H1 (cell line): ENCODE measurements around the gene PIK3R1. TPM values are rescaled to one million over a fixed set of nuclear protein-coding genes. Genes with fewer than 3 reads are reported as not detected.
"Not testable (repeated sequence)": the region's sequence is repeated elsewhere in the genome, so short reads cannot be mapped to it uniquely, and the experiment has no call there.

Source experiments
- CTCF ChIA-PET: fragments of 300-600 bp; sonication (Branson Sonifier 250); formaldehyde crosslinking; loops from one replicate; lab custom pipeline; 2021; ENCODE audit not compliant: partially characterized antibody; lab: Charles Lee
- POLR2A ChIA-PET: fragments of 300-600 bp; sonication (Branson Sonifier 250); formaldehyde crosslinking; loops from one replicate; lab custom pipeline; 2021; ENCODE audit warnings: inconsistent platforms; ENCODE audit not compliant: partially characterized antibody; lab: Charles Lee
- DNase-seq, 2 experiments: peaks; one replicate each; pipeline versions ENCODE4 v3.0.0 to v3.0.0-alpha.2; 2010 to 2022; ENCODE audit warnings: low spot score in 2 of 2, low read depth in 1 of 2, mixed read lengths in 1 of 2
- FAIRE-seq: peaks from 2 replicates; lab custom pipeline; 2011; peaks lifted over from hg19 to GRCh38; lab: Jason Lieb, UNC
- H2AFZ ChIP-seq: 2 replicates; pipeline ENCODE4 v1.8.1; 2012; ENCODE audit warnings: low read length, inconsistent platforms
- H2AK5ac ChIP-seq: 2 replicates; pipeline ENCODE4 v1.6.1; 2013; ENCODE audit warnings: low read depth, low read length
- H2BK120ac ChIP-seq: replicated peaks from 2 replicates; pipeline ENCODE3; 2013; ENCODE audit warnings: low read depth, low read length, inconsistent platforms
- H2BK12ac ChIP-seq: 2 replicates; pipeline ENCODE4 v1.6.1; 2013; ENCODE audit warnings: low read depth, low read length
- H2BK15ac ChIP-seq: 2 replicates; pipeline ENCODE4 v1.6.1; 2013; ENCODE audit warnings: low read length
- H2BK20ac ChIP-seq: 2 replicates; pipeline ENCODE4 v1.6.1; 2013; ENCODE audit warnings: low read length
- H2BK5ac ChIP-seq: 2 replicates; pipeline ENCODE4 v1.6.1; 2013; ENCODE audit warnings: low read depth, low read length
- H3K14ac ChIP-seq: 2 replicates; pipeline ENCODE4 v1.6.1; 2013; ENCODE audit warnings: inconsistent platforms; ENCODE audit not compliant: insufficient read length
- H3K18ac ChIP-seq: 2 replicates; pipeline ENCODE4 v1.6.1; 2013; ENCODE audit warnings: low read length; ENCODE audit errors: extremely low read depth
- H3K23ac ChIP-seq: 2 replicates; pipeline ENCODE4 v1.6.1; 2013; ENCODE audit warnings: inconsistent platforms; ENCODE audit not compliant: insufficient read length
- H3K23me2 ChIP-seq: 2 replicates; pipeline ENCODE4 v1.6.1; 2013; ENCODE audit warnings: low read depth, low read length
- H3K27ac ChIP-seq: 2 replicates; pipeline ENCODE4 v1.6.1; 2011; ENCODE audit warnings: low read depth, low read length, inconsistent platforms
- H3K27me3 ChIP-seq, 4 experiments: replicated peaks in 1 of 4; 1 replicate in 1 of 4; 2 replicates in 3 of 4; pipeline versions ENCODE4 v1.6.1 to v1.8.1; 2011 to 2013; ENCODE audit warnings: low read length in 3 of 4, mild to moderate bottlenecking in 3 of 4, inconsistent platforms in 2 of 4, mixed read lengths in 2 of 4, moderate library complexity in 1 of 4; ENCODE audit not compliant: control insufficient read depth in 3 of 4, insufficient read depth in 3 of 4; ENCODE audit errors: extremely low read depth in 1 of 4
- H3K36me3 ChIP-seq, 4 experiments: 2 replicates each; pipeline versions ENCODE4 v1.6.1 to v1.8.1; 2011 to 2013; ENCODE audit warnings: mild to moderate bottlenecking in 4 of 4, low read length in 3 of 4, moderate library complexity in 2 of 4, control low read depth in 1 of 4, inconsistent platforms in 1 of 4; ENCODE audit not compliant: insufficient read depth in 4 of 4, control insufficient read depth in 2 of 4
- H3K4ac ChIP-seq: replicated peaks from 2 replicates; pipeline ENCODE3; 2013; ENCODE audit warnings: low read length, low read depth, mixed read lengths, inconsistent platforms; ENCODE audit not compliant: insufficient read length
- H3K4me1 ChIP-seq, 4 experiments: replicated peaks in 1 of 4; 1 replicate in 1 of 4; 2 replicates in 3 of 4; pipeline versions ENCODE4 v1.6.1 to v1.8.1; 2011 to 2013; ENCODE audit warnings: low read length in 3 of 4, inconsistent platforms in 2 of 4, mixed read lengths in 1 of 4; ENCODE audit not compliant: insufficient read depth in 4 of 4, control insufficient read depth in 3 of 4
- H3K4me2 ChIP-seq, 2 experiments: 2 replicates each; pipeline versions ENCODE4 v1.6.1 to v1.8.1; 2011 to 2013; ENCODE audit warnings: low read depth in 2 of 2, low read length in 2 of 2, control low read depth in 1 of 2, inconsistent platforms in 1 of 2, mild to moderate bottlenecking in 1 of 2; ENCODE audit not compliant: insufficient read depth in 1 of 2
- H3K4me3 ChIP-seq, 4 experiments: fragments of 200-600, 300-600 bp in 1 of 4; sonication (generic), shearing (Covaris generic), sonication (Bioruptor Twin) in 1 of 4; 2 replicates each; pipeline versions ENCODE4 v1.5.1 to v1.8.1; 2011 to 2016; ENCODE audit warnings: low read length in 4 of 4, low read depth in 3 of 4, control low read depth in 2 of 4, inconsistent platforms in 2 of 4, mild to moderate bottlenecking in 2 of 4, mixed read lengths in 1 of 4, moderate library complexity in 1 of 4; ENCODE audit not compliant: insufficient read depth in 2 of 4; ENCODE audit errors: extremely low read depth in 1 of 4
- H3K56ac ChIP-seq: replicated peaks from 2 replicates; pipeline ENCODE3; 2013; ENCODE audit warnings: low read depth, mild to moderate bottlenecking, mixed read lengths, low read length, inconsistent platforms; ENCODE audit not compliant: insufficient read length
- H3K79me1 ChIP-seq: 2 replicates; pipeline ENCODE4 v1.6.1; 2013; ENCODE audit warnings: low read depth, low read length, control low read depth
- H3K79me2 ChIP-seq, 2 experiments: 2 replicates each; pipeline versions ENCODE4 v1.6.1 to v1.8.1; 2012 to 2013; ENCODE audit warnings: low read length in 2 of 2, mild to moderate bottlenecking in 2 of 2, inconsistent platforms in 1 of 2; ENCODE audit not compliant: insufficient read depth in 2 of 2, control insufficient read depth in 1 of 2
- H3K9ac ChIP-seq, 4 experiments: replicated peaks in 1 of 4; 1 replicate in 1 of 4; 2 replicates in 3 of 4; pipeline versions ENCODE4 v1.6.1 to v1.8.1; 2011 to 2013; ENCODE audit warnings: low read depth in 3 of 4, low read length in 3 of 4, control low read depth in 2 of 4, mild to moderate bottlenecking in 2 of 4, moderate library complexity in 2 of 4, inconsistent platforms in 1 of 4; ENCODE audit errors: extremely low read depth in 1 of 4
- H3K9me3 ChIP-seq, 2 experiments: 2 replicates each; pipeline versions ENCODE4 v1.6.1 to v1.8.1; 2012 to 2013; ENCODE audit warnings: mild to moderate bottlenecking in 2 of 2, moderate library complexity in 2 of 2, control low read depth in 1 of 2, inconsistent platforms in 1 of 2, low read depth in 1 of 2, low read length in 1 of 2, mixed read lengths in 1 of 2; ENCODE audit not compliant: insufficient read depth in 2 of 2
- H4K20me1 ChIP-seq, 2 experiments: replicated peaks in 1 of 2; 2 replicates each; pipeline versions ENCODE3 to v1.8.1; 2011 to 2013; ENCODE audit warnings: inconsistent platforms in 2 of 2, low read length in 2 of 2, mild to moderate bottlenecking in 1 of 2; ENCODE audit not compliant: insufficient read depth in 2 of 2, control insufficient read depth in 1 of 2
- H4K5ac ChIP-seq: 2 replicates; pipeline ENCODE4 v1.6.1; 2013; ENCODE audit warnings: low read length, low read depth, mixed read lengths, inconsistent platforms; ENCODE audit not compliant: insufficient read length
- H4K8ac ChIP-seq: 2 replicates; pipeline ENCODE4 v1.8.0; 2013; ENCODE audit warnings: mild to moderate bottlenecking, moderate library complexity, low read length, inconsistent platforms; ENCODE audit not compliant: insufficient read depth; ENCODE audit errors: extremely low read depth
- H4K91ac ChIP-seq: replicated peaks from 2 replicates; pipeline ENCODE3; 2013; ENCODE audit warnings: low read length, mixed read lengths, inconsistent platforms; ENCODE audit not compliant: insufficient read length
- WGBS, 2 experiments: shearing (Covaris generic) in 1 of 2; methylation state at CpG; one replicate each; pipeline versions ENCODE4 v1.1.6 to v1.1.7; 2013 to 2015; ENCODE audit warnings: low lambda C conversion rate in 2 of 2, mixed read lengths in 2 of 2, inconsistent platforms in 1 of 2, low coverage in 1 of 2, missing lambda C conversion rate in 1 of 2; ENCODE audit not compliant: insufficient replicate concordance in 2 of 2, insufficient coverage in 1 of 2, insufficient read length in 1 of 2; ENCODE audit errors: extremely low coverage in 1 of 2, missing lambda C conversion rate in 1 of 2; 5-methylcytosine and 5-hydroxymethylcytosine counted together
- polyA plus RNA-seq, 7 experiments: library from polyadenylated mRNA; depleted of rRNA in 3 of 7; stranded (reverse) in 5 of 7; unstranded in 2 of 7; fragments of >200 nt in 5 of 7; fragments of 200-250 nt in 2 of 7; gene quantifications; 1 replicate in 5 of 7; 2 replicates in 1 of 7; 4 replicates in 1 of 7; pipeline versions ENCODE4 v1.2.1 to v1.2.3, GENCODE V29; 2011 to 2013; ENCODE audit warnings: missing spikeins in 2 of 7, mixed read lengths in 2 of 7
- total RNA-seq: library from RNA; stranded (reverse); fragmentation: NEBNext Ultra II Directional; extraction: Animal tissue kit (Norgen Biotek cat#: 25700); gene quantifications from 2 replicates; pipeline ENCODE4 v1.2.1, GENCODE V29; 2021

PIK3R1 gene
- total and polyA plus RNA-seq, 2 of the 8 experiments (the other 6 are each of a cell fraction or from before 2014, with no cell fraction given) = 2.3 to 13.7 TPM

DNA sequence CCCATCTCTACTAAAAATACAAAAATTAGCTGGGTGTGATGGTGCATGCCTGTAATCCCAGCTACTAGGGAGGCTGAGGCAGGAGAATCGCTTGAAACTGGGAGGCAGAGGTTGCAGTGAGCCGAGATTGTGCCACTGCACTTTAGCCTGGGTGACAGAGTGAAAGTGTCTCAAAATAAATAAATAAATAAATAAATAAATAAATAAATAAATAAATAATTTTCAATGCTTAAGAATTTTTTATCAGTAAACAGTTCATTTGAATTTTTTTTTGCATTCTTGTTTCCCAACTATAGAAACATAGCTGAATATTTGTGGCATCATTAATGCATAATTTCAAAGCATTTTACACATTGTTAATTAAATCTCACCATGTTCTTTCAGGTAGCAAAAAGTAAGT lies 19.7 kb downstream of the PIK3R1 start:
- not testable (repeated sequence) for H3K14ac ChIP-seq

More for the DNA sequence above, 19.7 kb downstream of the PIK3R1 start:
- H3K4ac ChIP-seq, H3K9me3 ChIP-seq, H3K4me2 ChIP-seq, H4K5ac ChIP-seq, H3K23me2 ChIP-seq, H2BK12ac ChIP-seq, H3K9ac ChIP-seq, H4K91ac ChIP-seq, H3K56ac ChIP-seq, H2BK120ac ChIP-seq, CTCF ChIA-PET, FAIRE-seq, H2AK5ac ChIP-seq, POLR2A ChIA-PET, H4K8ac ChIP-seq, H2AFZ ChIP-seq, DNase-seq, H3K27ac ChIP-seq, H4K20me1 ChIP-seq, H3K23ac ChIP-seq, H3K18ac ChIP-seq, H2BK20ac ChIP-seq, H2BK5ac ChIP-seq, H3K4me3 ChIP-seq, H2BK15ac ChIP-seq, H3K79me1 ChIP-seq, H3K36me3 ChIP-seq, H3K27me3 ChIP-seq, H3K4me1 ChIP-seq: not testable (repeated sequence)
- peaks cover 0 to 11% of the 10 kb centered on the region in 2 experiments; a peak in 1 of 4 replicates for H3K79me2 ChIP-seq
- 95% methylated on average over 2 of the region's 2 CpGs; no CpG with 5 or more reads in 1 of the 2 experiments for WGBS, 2 experiments
